H7 (cell line): ENCODE data around the gene ADAMTS9. TPM values are rescaled to one million over a fixed set of nuclear protein-coding genes. Genes with fewer than 3 reads are reported as not detected.

Experiments
- DNase-seq: peaks from one replicate; pipeline ENCODE4 v3.0.0; 2012
- H3K27me3 ChIP-seq: 2 replicates; pipeline ENCODE4 v1.6.0; 2011; ENCODE audit warnings: mild to moderate bottlenecking, low read length; ENCODE audit not compliant: control insufficient read depth, insufficient read depth
- H3K36me3 ChIP-seq: replicated peaks from 2 replicates; pipeline ENCODE4 v1.5.1; 2011; ENCODE audit warnings: low read length; ENCODE audit not compliant: control insufficient read depth, insufficient read depth
- H3K4me3 ChIP-seq: 2 replicates; pipeline ENCODE4 v1.5.1; 2011; ENCODE audit warnings: low read depth, mild to moderate bottlenecking, control low read depth, low read length, moderate library complexity; ENCODE audit not compliant: insufficient read depth
- total RNA-seq: library from RNA; depleted of rRNA; stranded (reverse); fragments of >200 nt; shearing (Covaris generic); gene quantifications from 2 replicates; pipeline ENCODE4 v1.2.3, GENCODE V29; 2014

Gene ADAMTS9
- total RNA-seq, 1 experiment from 2014 or later = 4.9 TPM

DNA sequence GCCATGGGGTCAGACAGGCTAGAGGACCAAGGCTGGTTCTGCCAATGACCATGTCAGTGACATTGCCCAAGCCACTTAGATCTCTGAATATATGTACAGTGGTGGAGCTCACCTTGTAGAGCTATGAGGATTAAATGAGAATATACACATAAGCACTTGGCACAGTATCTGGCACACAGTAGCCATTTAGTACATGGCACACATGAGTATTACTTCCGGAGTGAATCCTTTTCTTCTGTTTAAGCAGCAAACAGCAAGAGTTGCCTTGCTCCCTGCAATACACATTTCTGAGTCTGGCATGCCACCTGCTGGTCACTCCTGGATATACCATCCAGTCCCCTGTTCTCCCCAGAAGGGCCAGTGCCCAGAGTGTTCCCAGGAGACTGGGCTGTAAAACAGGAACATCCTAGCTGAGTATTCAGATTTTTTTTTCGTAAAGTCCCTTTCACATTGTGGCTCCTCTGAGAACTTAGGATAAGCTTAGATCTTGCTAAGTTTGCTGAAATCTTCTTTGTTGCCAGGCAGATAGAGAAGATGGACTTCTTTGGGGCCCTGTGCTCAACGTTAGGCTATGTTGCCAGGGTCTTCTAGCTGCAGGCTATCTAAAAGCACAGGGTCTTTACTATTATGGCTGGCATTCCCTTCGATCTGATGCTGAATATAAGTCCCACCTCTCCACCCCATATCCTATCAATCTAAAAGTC, 203.4 kb downstream of the ADAMTS9 start:
- peak; percentile 76 for DNase-seq
- Histone ChIP-seq H3K36me3 (no peaks in the 10 kb centered on the region), H3K4me3 (no peak overlapping the region), H3K27me3 (no peaks in the 10 kb centered on the region)

DNA sequence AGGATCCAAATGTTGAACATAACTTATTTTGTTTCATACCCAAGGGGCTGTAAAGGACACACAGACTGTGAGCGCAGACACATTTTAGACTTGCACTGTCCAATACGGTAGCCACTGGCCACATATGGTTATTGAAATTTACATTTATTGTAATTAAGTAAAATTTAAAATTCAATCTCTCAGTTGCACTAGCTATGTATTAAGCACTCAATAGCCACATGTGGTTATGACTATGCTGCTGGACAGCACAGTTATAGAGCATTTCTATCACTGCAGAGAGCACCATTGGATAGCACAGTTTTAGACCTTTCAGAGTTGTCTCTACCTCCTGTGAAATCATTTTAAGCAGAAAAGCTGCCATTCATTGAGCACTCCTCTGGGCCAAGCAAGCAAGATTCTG, 204.3 kb downstream of the ADAMTS9 start:
- H3K27me3 ChIP-seq = no peaks in the 10 kb centered on the region
- no peaks in the 10 kb centered on the region for H3K36me3 ChIP-seq
- no peak overlapping the region for H3K4me3 ChIP-seq
- DNase-seq = no peak

- no peak for DNase-seq
- H3K4me3 ChIP-seq = no peak overlapping the region
- H3K27me3 ChIP-seq = no peaks in the 10 kb centered on the region; the same call in 1 of the 2 replicates
- no peaks in the 10 kb centered on the region for H3K36me3 ChIP-seq
Measured at GRCh38 chr3:64475037-64475436, 212.8 kb downstream of the ADAMTS9 start.

GRCh38 chr3:64473466-64473865, 214.3 kb downstream of the ADAMTS9 start:
- H3K4me3 ChIP-seq = no peak overlapping the region
- H3K36me3 ChIP-seq = no peaks in the 10 kb centered on the region
- H3K27me3 ChIP-seq = no peaks in the 10 kb centered on the region; the same call in 1 of the 2 replicates
- DNase-seq = no peak

DNA sequence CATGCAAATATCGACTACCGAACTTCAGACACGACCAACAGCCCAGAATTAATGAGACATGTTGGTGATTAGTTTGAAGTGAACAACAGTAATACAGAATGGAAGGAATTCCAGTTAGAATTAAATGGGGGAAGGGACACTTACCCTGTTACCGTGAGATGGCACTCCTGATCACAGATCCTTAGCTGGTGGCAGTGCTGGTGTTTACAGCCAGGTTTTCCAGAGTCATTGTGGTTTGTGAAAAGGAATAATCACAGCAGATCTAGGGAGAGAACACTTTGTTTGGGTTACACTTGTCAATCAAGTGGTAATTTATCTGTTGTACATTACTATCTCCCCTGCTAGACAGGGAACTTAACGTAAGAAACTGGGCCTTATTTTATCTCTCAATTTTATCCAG, 217.4 kb downstream of the ADAMTS9 start:
- Histone ChIP-seq H3K27me3 (no peaks in the 10 kb centered on the region; the same call in 1 of the 2 replicates), H3K4me3 (no peak overlapping the region), H3K36me3 (no peaks in the 10 kb centered on the region)
- DNase-seq = no peak

- H3K4me3 ChIP-seq = no peak overlapping the region
- H3K36me3 ChIP-seq = no peaks in the 10 kb centered on the region
- H3K27me3 ChIP-seq = no peaks in the 10 kb centered on the region
- DNase-seq = no peak
Measured at GRCh38 chr3:64467255-64467944, 220.4 kb downstream of the ADAMTS9 start.
